Chondrocyte (in vitro differentiated cells): Measurements from ENCODE around the gene CD99L2. TPM values are rescaled to one million over a fixed set of nuclear protein-coding genes. Genes with fewer than 3 reads are reported as not detected.

Experiments
- DNase-seq: peaks from one replicate; pipeline ENCODE4 v3.0.0; 2021; ENCODE audit warnings: mixed read lengths, low spot score
- H3K27ac Mint-ChIP-seq: one replicate; pipeline ENCODE4 v1.8.0; 2021; ENCODE audit warnings: mild to moderate bottlenecking, moderate library complexity, mixed read lengths; ENCODE audit not compliant: unreplicated experiment
- H3K27me3 Mint-ChIP-seq: 2 replicates; pipeline ENCODE4 v1.8.0; 2021; ENCODE audit warnings: low read depth, mixed read lengths
- H3K36me3 Mint-ChIP-seq: 2 replicates; pipeline ENCODE4 v1.8.0; 2021; ENCODE audit warnings: low read depth, mixed read lengths
- H3K4me1 Mint-ChIP-seq: 2 replicates; pipeline ENCODE4 v1.8.0; 2021; ENCODE audit warnings: low read depth, mild to moderate bottlenecking, mixed read lengths
- H3K4me3 Mint-ChIP-seq: one replicate; pipeline ENCODE4 v1.8.0; 2021; ENCODE audit warnings: mild to moderate bottlenecking, moderate library complexity, mixed read lengths; ENCODE audit not compliant: unreplicated experiment
- H3K9me3 Mint-ChIP-seq: 2 replicates; pipeline ENCODE4 v1.8.0; 2021; ENCODE audit warnings: low read depth, mixed read lengths
- CTCF ChIP-seq: fragments of 200-600 bp; sonication (generic); IDR thresholded peaks from 2 replicates; pipeline ENCODE4 v1.5.0; 2021; ENCODE audit warnings: antibody characterized with exemption, mild to moderate bottlenecking, moderate library complexity
- total RNA-seq: library from RNA; stranded (reverse); gene quantifications from 3 replicates; pipeline ENCODE4 v1.2.1, GENCODE V29; 2021

The CD99L2 gene
- total RNA-seq, 1 donor from 2014 or later = 82.1 TPM

- no peak for DNase-seq
- no peak for TF ChIP-seq CTCF
- Mint-ChIP-seq H3K27ac (no peak overlapping the region), H3K4me1 (peaks cover 6% of the 10 kb centered on the region), H3K9me3 (no peaks in the 10 kb centered on the region), H3K36me3 (no peaks in the 10 kb centered on the region), H3K27me3 (no peaks in the 10 kb centered on the region), H3K4me3 (no peak overlapping the region)
Measured at GRCh38 chrX:150844016-150844415, 54.5 kb downstream of the CD99L2 start.

DNA sequence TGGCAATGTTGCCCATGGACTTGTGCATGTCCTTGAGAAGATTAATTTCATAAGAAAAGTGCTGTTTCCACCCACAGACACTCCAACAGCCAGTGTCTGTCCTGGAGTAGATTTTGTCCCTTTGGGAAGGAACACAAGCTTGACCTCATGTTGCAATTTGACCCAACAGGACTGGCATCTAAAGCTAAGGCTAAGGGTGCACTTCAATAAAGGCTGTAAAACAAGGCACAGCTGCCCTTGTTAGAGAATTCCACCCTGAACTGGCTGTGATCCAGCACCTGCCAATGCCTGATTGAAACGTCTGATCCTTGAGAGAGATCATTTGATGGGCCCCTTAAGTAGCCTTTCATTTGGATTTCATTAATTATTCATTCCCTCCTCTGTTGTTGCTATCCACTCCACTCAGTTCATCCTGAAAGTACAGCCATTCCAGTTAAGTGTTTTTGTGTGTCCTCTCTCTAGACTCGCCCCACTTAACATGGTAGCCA is 56.2 kb downstream of the CD99L2 start:
- Mint-ChIP-seq H3K4me3 (no peak overlapping the region), H3K27ac (no peak overlapping the region), H3K4me1 (peaks cover 6% of the 10 kb centered on the region), H3K36me3 (no peaks in the 10 kb centered on the region), H3K27me3 (no peaks in the 10 kb centered on the region), H3K9me3 (no peaks in the 10 kb centered on the region)
- TF ChIP-seq CTCF = no peak
- DNase-seq = no peak

DNA sequence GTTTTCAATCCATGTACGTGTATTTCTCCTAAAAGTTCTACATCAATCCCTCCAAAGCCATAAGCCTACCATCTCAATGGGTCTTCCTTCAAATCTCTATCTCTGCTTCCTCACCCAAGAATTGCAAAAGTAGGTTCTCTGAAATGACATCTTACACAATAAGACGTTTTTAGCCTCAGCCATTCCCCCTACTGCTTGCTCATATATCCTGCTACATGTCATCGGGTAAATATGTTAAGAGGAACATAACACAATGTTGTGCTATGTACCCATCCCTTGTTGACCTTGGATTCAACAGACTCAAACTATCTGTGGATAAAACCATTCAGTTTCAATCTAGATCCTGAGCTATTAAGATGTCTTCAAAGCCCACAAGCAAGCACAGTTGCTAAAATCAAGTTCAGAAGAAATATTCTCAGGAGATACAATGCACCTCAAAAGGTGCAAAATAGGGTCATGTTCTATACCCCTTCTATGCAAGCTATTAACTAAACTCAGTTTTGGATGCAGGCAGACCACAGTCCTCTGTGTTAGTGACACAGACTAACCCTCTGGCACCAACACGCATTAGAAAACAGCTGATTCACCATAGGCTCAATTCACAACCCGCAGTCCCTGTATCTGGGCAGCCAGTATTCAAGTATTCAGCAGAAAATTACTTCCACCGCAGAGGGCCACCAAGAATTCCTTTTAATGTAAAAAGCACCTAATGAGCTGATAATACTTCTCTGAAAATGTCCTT is 56.8 kb downstream of the CD99L2 start:
- Mint-ChIP-seq H3K4me3 (no peak overlapping the region), H3K36me3 (no peaks in the 10 kb centered on the region), H3K27ac (no peak overlapping the region), H3K27me3 (no peaks in the 10 kb centered on the region), H3K4me1 (peaks cover 6% of the 10 kb centered on the region), H3K9me3 (no peaks in the 10 kb centered on the region)
- DNase-seq = no peak
- no peak for TF ChIP-seq CTCF

- peaks cover 6% of the 10 kb centered on the region for H3K4me1 Mint-ChIP-seq
- peaks cover 16% of the 10 kb centered on the region for H3K9me3 Mint-ChIP-seq
- no peak overlapping the region for H3K27ac Mint-ChIP-seq
- no peak for DNase-seq
- H3K4me3 Mint-ChIP-seq = no peak overlapping the region
- no peaks in the 10 kb centered on the region for H3K27me3 Mint-ChIP-seq
- TF ChIP-seq CTCF = no peak
- H3K36me3 Mint-ChIP-seq = peaks cover 7% of the 10 kb centered on the region
Measured at GRCh38 chrX:150837845-150838244, 60.6 kb downstream of the CD99L2 start.

- Mint-ChIP-seq H3K4me3 (no peak overlapping the region), H3K9me3 (peaks cover 16% of the 10 kb centered on the region), H3K36me3 (peaks cover 7% of the 10 kb centered on the region), H3K27ac (no peak overlapping the region), H3K27me3 (no peaks in the 10 kb centered on the region), H3K4me1 (peaks cover 3% of the 10 kb centered on the region)
- no peak for TF ChIP-seq CTCF
- DNase-seq = no peak
Measured at GRCh38 chrX:150834695-150835094, 63.8 kb downstream of the CD99L2 start.
